ENCODE measurements around the gene PROX2. TPM values are rescaled to one million over a fixed set of nuclear protein-coding genes. Genes with fewer than 3 reads are reported as not detected.

The PROX2 gene, protein sequence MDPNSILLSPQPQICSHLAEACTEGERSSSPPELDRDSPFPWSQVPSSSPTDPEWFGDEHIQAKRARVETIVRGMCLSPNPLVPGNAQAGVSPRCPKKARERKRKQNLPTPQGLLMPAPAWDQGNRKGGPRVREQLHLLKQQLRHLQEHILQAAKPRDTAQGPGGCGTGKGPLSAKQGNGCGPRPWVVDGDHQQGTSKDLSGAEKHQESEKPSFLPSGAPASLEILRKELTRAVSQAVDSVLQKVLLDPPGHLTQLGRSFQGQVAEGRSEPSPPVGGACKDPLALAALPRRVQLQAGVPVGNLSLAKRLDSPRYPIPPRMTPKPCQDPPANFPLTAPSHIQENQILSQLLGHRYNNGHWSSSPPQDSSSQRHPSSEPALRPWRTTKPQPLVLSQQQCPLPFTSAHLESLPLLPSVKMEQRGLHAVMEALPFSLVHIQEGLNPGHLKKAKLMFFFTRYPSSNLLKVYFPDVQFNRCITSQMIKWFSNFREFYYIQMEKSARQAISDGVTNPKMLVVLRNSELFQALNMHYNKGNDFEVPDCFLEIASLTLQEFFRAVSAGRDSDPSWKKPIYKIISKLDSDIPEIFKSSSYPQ
- not detected for total RNA-seq

DNA sequence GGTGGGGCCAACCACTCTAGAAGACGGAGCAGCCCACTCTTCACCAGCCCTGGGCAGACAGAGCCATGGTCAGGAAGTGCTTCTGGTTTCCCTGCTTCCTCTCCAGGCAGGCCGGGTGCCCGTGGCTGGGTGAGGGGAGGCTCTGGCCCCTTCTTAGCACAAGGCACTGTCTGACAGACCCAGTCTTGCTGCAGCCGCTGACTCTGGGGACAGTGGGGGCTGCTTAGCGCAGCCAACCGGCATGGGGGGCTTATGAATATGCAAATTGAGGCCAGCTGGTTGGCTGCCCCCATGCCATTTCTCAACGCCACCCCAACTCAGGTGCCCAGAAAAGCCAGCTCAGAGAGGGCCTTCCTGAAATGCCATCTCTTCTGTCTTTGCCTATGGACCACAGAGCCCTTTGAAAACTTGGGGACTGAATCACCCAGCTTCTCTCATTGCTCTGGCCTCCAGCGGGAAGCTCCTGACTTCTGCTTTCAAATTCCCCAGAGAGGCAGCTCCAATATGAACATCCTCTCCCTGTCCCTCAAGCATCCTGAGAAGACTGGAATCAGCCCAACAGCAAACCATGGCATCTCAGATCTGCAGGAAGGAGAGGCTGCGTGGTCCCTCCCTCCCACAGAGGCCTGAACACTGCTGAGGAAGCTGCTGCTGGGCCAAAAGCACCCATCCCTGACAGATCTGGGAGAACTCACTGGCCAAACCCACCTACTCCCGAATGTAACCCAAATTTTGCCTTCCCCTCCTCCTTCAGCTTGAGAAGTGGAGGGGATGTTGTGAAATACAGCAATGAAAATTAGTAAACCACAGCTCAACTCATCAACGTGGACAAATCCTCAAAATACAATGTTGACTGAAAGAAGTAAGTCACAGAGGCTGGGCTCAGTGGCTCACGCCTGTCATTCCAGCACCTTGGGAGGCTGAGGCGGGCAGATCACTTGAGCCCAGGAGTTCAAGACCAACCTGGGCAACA is at the start of gene PROX2:
Gene PROX2 (minus strand): TSS at position 205 of the 973 bp plus-strand sequence. CDS start 12,311 bp downstream, outside the sequence.
- DNase-seq: peak in 2 of 3 donors; percentile 32 to 59
- Histone ChIP-seq H3K27me3 (no peaks in the 10 kb centered on the region), H3K4me3 (no peak within 1 kb of the TSS), H3K36me3 (no peaks in the 10 kb centered on the region), H3K9me3 (no peaks in the 10 kb centered on the region), H3K4me1 (peaks cover 3 to 31% (median 9%) of the 10 kb centered on the region in 4 donors), H3K27ac (no peak within 1 kb of the TSS)
- TF ChIP-seq, protein P1, sequence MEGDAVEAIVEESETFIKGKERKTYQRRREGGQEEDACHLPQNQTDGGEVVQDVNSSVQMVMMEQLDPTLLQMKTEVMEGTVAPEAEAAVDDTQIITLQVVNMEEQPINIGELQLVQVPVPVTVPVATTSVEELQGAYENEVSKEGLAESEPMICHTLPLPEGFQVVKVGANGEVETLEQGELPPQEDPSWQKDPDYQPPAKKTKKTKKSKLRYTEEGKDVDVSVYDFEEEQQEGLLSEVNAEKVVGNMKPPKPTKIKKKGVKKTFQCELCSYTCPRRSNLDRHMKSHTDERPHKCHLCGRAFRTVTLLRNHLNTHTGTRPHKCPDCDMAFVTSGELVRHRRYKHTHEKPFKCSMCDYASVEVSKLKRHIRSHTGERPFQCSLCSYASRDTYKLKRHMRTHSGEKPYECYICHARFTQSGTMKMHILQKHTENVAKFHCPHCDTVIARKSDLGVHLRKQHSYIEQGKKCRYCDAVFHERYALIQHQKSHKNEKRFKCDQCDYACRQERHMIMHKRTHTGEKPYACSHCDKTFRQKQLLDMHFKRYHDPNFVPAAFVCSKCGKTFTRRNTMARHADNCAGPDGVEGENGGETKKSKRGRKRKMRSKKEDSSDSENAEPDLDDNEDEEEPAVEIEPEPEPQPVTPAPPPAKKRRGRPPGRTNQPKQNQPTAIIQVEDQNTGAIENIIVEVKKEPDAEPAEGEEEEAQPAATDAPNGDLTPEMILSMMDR (IDR thresholded peaks at IDR 0.05): no peak
- no peak for TF ChIP-seq POLR2A (IDR thresholded peaks at IDR 0.05)

DNA sequence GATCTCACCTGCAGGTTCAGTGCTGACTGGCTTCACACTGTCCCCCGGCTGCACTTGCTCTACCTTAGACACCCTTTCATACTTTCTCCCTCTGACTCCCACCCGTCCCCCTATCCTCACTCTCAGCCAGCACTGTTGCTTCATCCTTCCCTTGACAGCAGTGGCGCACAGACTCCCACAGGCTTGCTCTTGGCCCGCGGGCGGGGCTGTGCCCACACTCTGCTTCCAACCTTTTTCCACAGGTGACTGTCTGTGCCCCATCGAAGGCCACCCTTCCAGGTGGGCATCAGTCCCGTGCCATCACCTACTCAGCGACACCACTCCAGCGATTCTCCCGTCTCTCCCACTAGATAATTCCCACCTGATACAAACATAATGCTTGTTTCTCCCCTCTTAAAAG is 48.1 kb upstream of the PROX2 start:
- Histone ChIP-seq H3K36me3 (no peaks in the 10 kb centered on the region), H3K9me3 (no peaks in the 10 kb centered on the region), H3K4me3 (no peak overlapping the region), H3K27me3 (no peaks in the 10 kb centered on the region), H3K4me1 (peaks cover 0 to 11% (median 2%) of the 10 kb centered on the region in 4 donors), H3K27ac (no peak overlapping the region)
- DNase-seq: no peak
- TF ChIP-seq, protein P1 (IDR thresholded peaks at IDR 0.05): no peak
- TF ChIP-seq POLR2A (IDR thresholded peaks at IDR 0.05): no peak

DNA sequence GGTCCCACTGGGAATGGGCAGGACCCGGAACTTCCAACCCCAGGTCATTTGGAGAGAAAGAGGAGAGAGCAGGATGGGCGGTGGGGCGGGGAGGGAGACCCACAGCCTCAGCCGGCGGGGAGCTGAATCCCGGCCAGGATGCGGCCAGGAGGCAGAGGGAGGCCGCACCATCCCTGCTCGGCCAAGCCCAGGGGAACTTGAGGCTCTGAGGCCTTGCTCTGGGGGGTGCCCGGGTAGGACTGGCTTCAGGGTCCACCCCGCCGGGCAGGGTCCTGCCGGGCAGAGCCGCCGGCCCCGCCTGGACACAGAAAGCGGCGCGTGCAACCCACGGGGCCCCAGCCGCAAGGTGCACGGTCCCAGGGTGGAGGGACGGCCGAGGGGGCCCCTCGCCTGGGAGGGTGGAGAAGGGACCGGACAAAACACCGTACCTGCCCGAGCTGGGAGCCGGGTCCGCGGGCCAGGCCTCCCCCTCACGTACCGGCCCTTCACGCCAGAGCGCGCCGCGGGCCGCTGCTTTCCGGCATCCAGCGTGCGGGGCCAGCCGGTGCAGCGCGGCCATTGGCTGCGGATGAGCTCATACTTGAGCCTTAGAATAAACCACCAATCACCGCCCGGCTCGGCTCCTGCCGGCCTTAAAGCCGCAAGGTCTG is 46.9 kb upstream of the PROX2 start, which contains the start of gene RPS6KL1:
Gene RPS6KL1 (minus strand): TSS at position 509 of the 650 bp plus-strand sequence. CDS start 1,719 bp downstream, outside the sequence.
- H3K36me3 ChIP-seq: no peaks in the 10 kb centered on the region
- H3K4me3 ChIP-seq: peak within 1 kb of the TSS; percentile 58 to 68 (median 66)
- H3K27me3 ChIP-seq: no peaks in the 10 kb centered on the region
- no peak for TF ChIP-seq POLR2A (IDR thresholded peaks at IDR 0.05)
- TF ChIP-seq, protein P1 (IDR thresholded peaks at IDR 0.05): no peak
- H3K27ac ChIP-seq: peak within 1 kb of the TSS in 2 of 4 donors; percentile 20 to 71
- peaks cover 0 to 11% (median 2%) of the 10 kb centered on the region in 4 donors for H3K4me1 ChIP-seq
- DNase-seq: peak; percentile 80 to 91 (median 89)
- no peaks in the 10 kb centered on the region for H3K9me3 ChIP-seq

DNA sequence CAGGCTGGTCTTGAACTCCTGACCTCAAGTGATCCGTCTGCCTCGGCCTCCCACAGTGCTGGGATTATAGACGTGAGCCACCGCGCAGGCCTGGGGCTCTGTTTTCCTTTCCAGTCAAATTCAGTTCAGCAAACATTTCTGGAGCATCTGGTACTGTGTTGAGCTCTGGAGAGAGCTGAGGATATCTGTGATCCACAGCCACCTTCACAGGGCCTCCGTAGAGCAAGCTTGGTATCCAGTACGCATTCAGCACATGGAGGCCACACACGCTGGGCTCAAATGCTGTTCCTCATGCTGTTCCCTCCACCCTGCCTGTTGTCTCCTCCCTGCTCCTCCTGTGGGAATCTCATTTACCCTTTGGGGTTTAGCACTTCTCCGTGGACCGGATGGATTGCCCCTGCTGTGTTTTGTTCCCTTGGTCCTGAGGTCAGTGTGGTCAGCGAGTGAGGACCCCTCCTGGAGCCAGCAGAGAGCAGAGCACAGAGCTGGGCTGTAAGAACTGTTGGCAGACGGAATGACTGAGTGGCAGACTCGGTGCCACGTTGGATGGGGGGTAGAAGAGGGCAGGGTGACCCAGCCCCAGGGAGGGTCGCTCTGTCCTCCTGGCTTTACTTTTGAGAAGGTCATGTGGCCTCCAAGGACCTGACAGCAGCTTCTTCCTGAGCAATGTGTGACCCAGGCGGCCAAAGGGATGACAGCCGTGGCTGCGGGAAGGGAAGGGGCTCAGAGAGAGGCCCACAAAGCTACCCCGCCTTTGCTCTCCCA is 46.2 kb upstream of the PROX2 start:
- H3K4me3 ChIP-seq: peak overlapping the region; percentile 58 to 68 (median 66)
- peak in 1 of 3 donors; percentile 33 for DNase-seq
- H3K4me1 ChIP-seq: peaks cover 0 to 11% (median 2%) of the 10 kb centered on the region in 4 donors
- no peaks in the 10 kb centered on the region for H3K27me3 ChIP-seq
- H3K36me3 ChIP-seq: no peaks in the 10 kb centered on the region
- TF ChIP-seq POLR2A (IDR thresholded peaks at IDR 0.05): no peak
- TF ChIP-seq, protein P1 (IDR thresholded peaks at IDR 0.05): no peak
- peak overlapping the region in 1 of 4 donors; percentile 71 for H3K27ac ChIP-seq
- no peaks in the 10 kb centered on the region for H3K9me3 ChIP-seq
